Neural cell (in vitro differentiated cells): ENCODE results near the gene MAGI2. TPM values are rescaled to one million over a fixed set of nuclear protein-coding genes. Genes with fewer than 3 reads are reported as not detected.

Source experiments
- H2AFZ ChIP-seq: fragments of 200-600, 300-800 bp; sonication (generic), shearing (Covaris generic); 2 replicates; pipeline ENCODE4 v1.6.0; 2014; ENCODE audit warnings: low read depth, mild to moderate bottlenecking, antibody characterized with exemption, low read length, moderate library complexity
- H3F3A ChIP-seq: fragments of 200-600 bp; shearing (Covaris generic); 2 replicates; pipeline ENCODE4 v1.6.1; 2016; ENCODE audit warnings: mild to moderate bottlenecking, moderate library complexity, mixed read lengths, antibody characterized with exemption, low read length; ENCODE audit not compliant: insufficient read depth, poor library complexity, severe bottlenecking
- H3K27ac ChIP-seq: fragments of 200-600, 300-800 bp; sonication (generic), shearing (Covaris generic); 2 replicates; pipeline ENCODE4 v1.5.1; 2014; ENCODE audit warnings: mild to moderate bottlenecking, low read length, moderate library complexity
- H3K27me3 ChIP-seq: fragments of 300-800, 200-600 bp; sonication (generic), shearing (Covaris generic); 2 replicates; pipeline ENCODE4 v1.6.0; 2014; ENCODE audit warnings: mild to moderate bottlenecking, low read depth, low read length, moderate library complexity; ENCODE audit not compliant: insufficient read depth
- H3K36me3 ChIP-seq: fragments of 300-800, 200-600 bp; sonication (generic), shearing (Covaris generic); 2 replicates; pipeline ENCODE4 v1.5.1; 2014; ENCODE audit warnings: mild to moderate bottlenecking, antibody characterized with exemption, low read length, moderate library complexity; ENCODE audit not compliant: insufficient read depth
- H3K4me2 ChIP-seq: fragments of 300-800, 200-600 bp; sonication (generic), shearing (Covaris generic); 2 replicates; pipeline ENCODE4 v1.6.0; 2014; ENCODE audit warnings: mild to moderate bottlenecking, low read length
- H3K4me3 ChIP-seq: fragments of 300-800, 200-600 bp; sonication (generic), shearing (Covaris generic); 2 replicates; pipeline ENCODE4 v1.5.1; 2014; ENCODE audit warnings: mild to moderate bottlenecking, low read length, moderate library complexity
- H3K79me2 ChIP-seq: fragments of 200-600 bp; shearing (Covaris generic); replicated peaks from 2 replicates; pipeline ENCODE4 v1.6.0; 2014; ENCODE audit warnings: mild to moderate bottlenecking, low read length, moderate library complexity; ENCODE audit not compliant: insufficient read depth
- H3K9ac ChIP-seq: fragments of 300-800, 200-600 bp; sonication (generic), shearing (Covaris generic); 2 replicates; pipeline ENCODE4 v1.6.1; 2016; ENCODE audit warnings: mild to moderate bottlenecking, low read length, mixed read lengths
- H3K9me2 ChIP-seq: fragments of 200-600 bp; shearing (Covaris generic); 2 replicates; pipeline ENCODE4 v1.6.1; 2016; ENCODE audit warnings: mild to moderate bottlenecking, low read length, mixed read lengths; ENCODE audit not compliant: insufficient read depth
- H3K9me3 ChIP-seq: fragments of 200-600, 300-800 bp; sonication (generic), shearing (Covaris generic); 2 replicates; pipeline ENCODE4 v1.6.1; 2016; ENCODE audit warnings: mild to moderate bottlenecking, mixed run types, low read length, moderate library complexity, mixed read lengths
- H4K20me1 ChIP-seq: fragments of 200-600 bp; shearing (Covaris generic); 2 replicates; pipeline ENCODE4 v1.6.1; 2016; ENCODE audit warnings: mild to moderate bottlenecking, mixed run types; ENCODE audit not compliant: insufficient read depth
- CTCF ChIP-seq: fragments of 450-650 bp; IDR thresholded peaks from 2 replicates; pipeline ENCODE4 v1.5.1; 2014; ENCODE audit warnings: antibody characterized with exemption, mild to moderate bottlenecking, moderate library complexity; ENCODE audit not compliant: poor library complexity, severe bottlenecking
- EP300 ChIP-seq: fragments of 450-650 bp; conservative IDR thresholded peaks from 2 replicates; pipeline ENCODE4 v1.6.1; 2014; ENCODE audit warnings: antibody characterized with exemption, mild to moderate bottlenecking, moderate library complexity; ENCODE audit not compliant: poor library complexity, severe bottlenecking
- EZH2 ChIP-seq: fragments of 200-600, 300-800 bp; shearing (Covaris generic), sonication (generic); IDR thresholded peaks from 2 replicates; pipeline ENCODE4 v1.6.1; 2014; ENCODE audit warnings: antibody characterized with exemption, low read length, borderline replicate concordance, mild to moderate bottlenecking; ENCODE audit not compliant: insufficient read depth, poor library complexity, severe bottlenecking
- MXI1 ChIP-seq: fragments of 450-650 bp; conservative IDR thresholded peaks from 2 replicates; pipeline ENCODE4 v1.6.1; 2014; ENCODE audit warnings: antibody characterized with exemption, mild to moderate bottlenecking; ENCODE audit not compliant: poor library complexity, severe bottlenecking
- POLR2AphosphoS5 ChIP-seq: IDR thresholded peaks from 2 replicates; pipeline ENCODE4 v1.6.1; 2012
- RAD21 ChIP-seq: fragments of 450-650 bp; conservative IDR thresholded peaks from 2 replicates; pipeline ENCODE4 v1.6.1; 2014; ENCODE audit warnings: antibody characterized with exemption, mild to moderate bottlenecking, moderate library complexity
- REST ChIP-seq: IDR thresholded peaks from 2 replicates; pipeline ENCODE4 v1.6.1; 2012; ENCODE audit warnings: borderline replicate concordance
- SMC3 ChIP-seq: fragments of 450-650 bp; conservative IDR thresholded peaks from 2 replicates; pipeline ENCODE4 v1.6.1; 2014; ENCODE audit warnings: antibody characterized with exemption, mild to moderate bottlenecking, moderate library complexity; ENCODE audit not compliant: poor library complexity
- TAF1 ChIP-seq: IDR thresholded peaks from 2 replicates; pipeline ENCODE4 v1.6.1; 2012; ENCODE audit warnings: low read depth
- polyA plus RNA-seq: library from polyadenylated mRNA; depleted of rRNA; stranded (reverse); fragments of >200 nt; gene quantifications from 2 replicates; pipeline ENCODE4 v1.2.3, GENCODE V29; 2014

MAGI2 gene
- polyA plus RNA-seq, 1 donor from 2014 or later, result 19.3 TPM

- Histone ChIP-seq H4K20me1 (no peaks in the 10 kb centered on the region), H3K9me2 (no peaks in the 10 kb centered on the region), H3K27ac (no peak overlapping the region), H3K9ac (no peak overlapping the region), H3K9me3 (no peaks in the 10 kb centered on the region), H3K4me2 (no peak overlapping the region), H2AFZ (no peak overlapping the region), H3K36me3 (no peaks in the 10 kb centered on the region), H3K4me3 (no peak overlapping the region), H3F3A (no peaks in the 10 kb centered on the region), H3K27me3 (no peaks in the 10 kb centered on the region), H3K79me2 (no peaks in the 10 kb centered on the region)
- TF ChIP-seq POLR2AphosphoS5 (no peak), EP300 (no peak), EZH2 (no peak), MXI1 (no peak), SMC3 (no peak), CTCF (no peak), REST (no peak), RAD21 (no peak), TAF1 (no peak)
Measured at GRCh38 chr7:78279032-78279431, 1174.4 kb downstream of the MAGI2 start.

DNA sequence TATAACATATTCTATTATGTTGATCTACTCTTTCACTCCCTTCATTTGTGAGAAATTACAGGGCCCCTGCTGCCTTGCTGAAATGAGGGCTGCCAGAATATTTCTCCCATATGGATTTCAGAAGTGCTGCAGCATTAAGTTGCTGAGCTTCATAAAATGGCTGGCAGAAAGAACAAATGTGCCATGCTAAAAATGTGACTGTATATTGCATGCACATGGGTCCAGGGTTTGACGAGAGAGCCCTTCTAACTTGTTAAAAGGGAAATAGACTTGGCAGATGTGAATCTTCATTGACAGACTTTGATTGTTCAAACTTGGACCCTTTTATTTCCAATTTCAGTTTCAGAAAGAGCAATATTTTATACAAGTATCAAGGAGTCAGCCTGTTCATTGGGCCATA is 1186.3 kb downstream of the MAGI2 start:
- H2AFZ ChIP-seq, result no peak overlapping the region
- no peaks in the 10 kb centered on the region for H4K20me1 ChIP-seq
- TF ChIP-seq RAD21 (no peak), TAF1 (no peak), MXI1 (no peak), EP300 (no peak), CTCF (no peak), REST (no peak), SMC3 (no peak), POLR2AphosphoS5 (no peak), EZH2 (no peak)
- no peaks in the 10 kb centered on the region for H3K27me3 ChIP-seq
- H3K9me3 ChIP-seq, result no peaks in the 10 kb centered on the region
- no peak overlapping the region for H3K27ac ChIP-seq
- no peaks in the 10 kb centered on the region for H3K36me3 ChIP-seq
- H3K4me3 ChIP-seq, result no peak overlapping the region
- H3K4me2 ChIP-seq, result no peak overlapping the region
- no peaks in the 10 kb centered on the region for H3F3A ChIP-seq
- no peak overlapping the region for H3K9ac ChIP-seq
- no peaks in the 10 kb centered on the region for H3K9me2 ChIP-seq
- no peaks in the 10 kb centered on the region for H3K79me2 ChIP-seq
